Measurements from ENCODE around the gene TAL2. TPM values are rescaled to one million over a fixed set of nuclear protein-coding genes. Genes with fewer than 3 reads are reported as not detected.
A peak's percentile ranks its signal among the peaks of the same experiment; 100 is the strongest.

The TAL2 gene
- total and polyA plus RNA-seq, 4 experiments from 2014 or later, result not detected

- Histone ChIP-seq H3K4me3 (ENCODE audit: low read length in 2 of 2) (no peak overlapping the region), H3K4me1 (ENCODE audit: insufficient read depth, low read length) (no peaks in the 10 kb centered on the region), H3K36me3 (ENCODE audit: insufficient read depth, low read length) (no peaks in the 10 kb centered on the region), H3K27me3 (ENCODE audit: insufficient read depth, low read length) (no peaks in the 10 kb centered on the region), H3K27ac (ENCODE audit: low read depth, low read length) (no peak overlapping the region), H3K9me3 (ENCODE audit: control insufficient read depth in 1 of 2, low read length in 2 of 2) (no peaks in the 10 kb centered on the region)
- H3K27me3 Mint-ChIP-seq, result no peaks in the 10 kb centered on the region
- CTCF ChIA-PET (ENCODE audit: partially characterized antibody), result no interaction called here
- H3K27ac Mint-ChIP-seq, result peak overlapping the region in 5 of 7 donors; percentile 24 to 77 (median 63)
- H3K36me3 Mint-ChIP-seq, result peaks cover 8 to 11% of the 10 kb centered on the region in 2 donors
- no peak for DNase-seq
- POLR2A ChIA-PET (ENCODE audit: partially characterized antibody), result interaction anchor here (1.9 kb wide), 1 partner anchor 14 kb away, joined by 5 read pairs; the partner anchor contains the start of gene TMEM38B
- intact Hi-C loops (cut with micrococcal nuclease), result no loop called here
- H3K4me3 Mint-ChIP-seq, result peak overlapping the region in 6 of 8 donors; percentile 10 to 73 (median 38)
- peaks cover 0 to 5% (median 5%) of the 10 kb centered on the region in 4 donors for H3K4me1 Mint-ChIP-seq
- H3K9me3 Mint-ChIP-seq, result no peaks in the 10 kb centered on the region
These were observed 46.1 kb downstream of the TAL2 start for GRCh38 chr9:105708405-105708804.

- intact Hi-C loops (cut with micrococcal nuclease), result no loop called here
- Mint-ChIP-seq H3K27ac (no peak overlapping the region), H3K36me3 (peaks cover 10 to 18% of the 10 kb centered on the region in 2 donors), H3K9me3 (no peaks in the 10 kb centered on the region), H3K4me1 (peaks cover 0 to 10% (median 6%) of the 10 kb centered on the region in 4 donors), H3K4me3 (no peak overlapping the region), H3K27me3 (no peaks in the 10 kb centered on the region)
- Histone ChIP-seq H3K4me1 (ENCODE audit: insufficient read depth, low read length) (no peaks in the 10 kb centered on the region), H3K27ac (ENCODE audit: low read depth, low read length) (no peak overlapping the region), H3K36me3 (ENCODE audit: insufficient read depth, low read length) (no peaks in the 10 kb centered on the region), H3K9me3 (ENCODE audit: control insufficient read depth in 1 of 2, low read length in 2 of 2) (no peaks in the 10 kb centered on the region), H3K27me3 (ENCODE audit: insufficient read depth, low read length) (no peaks in the 10 kb centered on the region), H3K4me3 (ENCODE audit: low read length in 2 of 2) (no peak overlapping the region)
- peak in 1 of 5 donors; percentile 17 for DNase-seq
- ChIA-PET POLR2A (ENCODE audit: partially characterized antibody) (no interaction called here), CTCF (ENCODE audit: partially characterized antibody) (no interaction called here)
These were observed 48.4 kb downstream of the TAL2 start for GRCh38 chr9:105710638-105711037.

GRCh38 chr9:105711867-105712266 lies 49.6 kb downstream of the TAL2 start:
- Mint-ChIP-seq H3K36me3 (peaks cover 7 to 14% of the 10 kb centered on the region in 2 donors), H3K4me1 (peaks cover 0 to 10% (median 6%) of the 10 kb centered on the region in 4 donors), H3K27me3 (no peaks in the 10 kb centered on the region), H3K9me3 (no peaks in the 10 kb centered on the region), H3K27ac (peak overlapping the region in 1 of 7 donors; percentile 23), H3K4me3 (no peak overlapping the region)
- Histone ChIP-seq H3K27ac (ENCODE audit: low read depth, low read length) (no peak overlapping the region), H3K9me3 (ENCODE audit: control insufficient read depth in 1 of 2, low read length in 2 of 2) (no peaks in the 10 kb centered on the region), H3K4me3 (ENCODE audit: low read length in 2 of 2) (no peak overlapping the region), H3K36me3 (ENCODE audit: insufficient read depth, low read length) (no peaks in the 10 kb centered on the region), H3K4me1 (ENCODE audit: insufficient read depth, low read length) (no peaks in the 10 kb centered on the region), H3K27me3 (ENCODE audit: insufficient read depth, low read length) (no peaks in the 10 kb centered on the region)
- CTCF ChIA-PET (ENCODE audit: partially characterized antibody), result no interaction called here
- intact Hi-C loops (cut with micrococcal nuclease), result no loop called here
- POLR2A ChIA-PET (ENCODE audit: partially characterized antibody), result no interaction called here
- DNase-seq, result no peak

- ChIA-PET POLR2A (ENCODE audit: partially characterized antibody) (no interaction called here), CTCF (ENCODE audit: partially characterized antibody) (no interaction called here)
- no peaks in the 10 kb centered on the region for H3K27me3 ChIP-seq (ENCODE audit: insufficient read depth, low read length)
- H3K4me1 ChIP-seq (ENCODE audit: insufficient read depth, low read length), result no peaks in the 10 kb centered on the region
- Mint-ChIP-seq H3K36me3 (peaks cover 7 to 14% of the 10 kb centered on the region in 2 donors), H3K27me3 (no peaks in the 10 kb centered on the region), H3K4me1 (peaks cover 0 to 10% (median 6%) of the 10 kb centered on the region in 4 donors), H3K9me3 (no peaks in the 10 kb centered on the region), H3K27ac (no peak overlapping the region), H3K4me3 (no peak overlapping the region)
- DNase-seq, result no peak
- no peak overlapping the region for H3K27ac ChIP-seq (ENCODE audit: low read depth, low read length)
- no peak overlapping the region for H3K4me3 ChIP-seq (ENCODE audit: low read length in 2 of 2)
- H3K9me3 ChIP-seq (ENCODE audit: control insufficient read depth in 1 of 2, low read length in 2 of 2), result no peaks in the 10 kb centered on the region
- intact Hi-C loops (cut with micrococcal nuclease), result no loop called here
- no peaks in the 10 kb centered on the region for H3K36me3 ChIP-seq (ENCODE audit: insufficient read depth, low read length)
These were observed 50.0 kb downstream of the TAL2 start for GRCh38 chr9:105712297-105712696.

Other genes starting within 250 kb of the TAL2 start
- gene FSD1L, start 214.4 kb upstream of the TAL2 start, total RNA-seq, result 1 to 10 TPM; 1.6 TPM
- 1 to 10 TPM; 1.2 to 2.0 TPM for gene FSD1L, start 214.4 kb upstream of the TAL2 start, polyA plus RNA-seq
- gene FKTN, start 104.3 kb upstream of the TAL2 start, total RNA-seq, result 10 to 100 TPM; 13.9 to 14.2 TPM
- 1 to 10 TPM in 1 of 2 donors, under 1 TPM in 1; 0.18 to 1.1 TPM for gene FKTN, start 104.3 kb upstream of the TAL2 start, polyA plus RNA-seq
- gene TMEM38B, start 32.1 kb downstream of the TAL2 start, total RNA-seq, result 10 to 100 TPM; 13.4 to 16.6 TPM
- gene TMEM38B, start 32.1 kb downstream of the TAL2 start, polyA plus RNA-seq, result 10 to 100 TPM; 18.0 to 23.3 TPM

All from CD4-positive, alpha-beta memory T cell (primary cell).